Upper lobe of left lung (tissue), 4 donors: Measurements from ENCODE around the gene PPP1R26.
"Not testable (repeated sequence)": the region's sequence is repeated elsewhere in the genome, so short reads cannot be mapped to it uniquely, and the experiment has no call there.

Source experiments
- EP300 ChIP-seq, 4 donors: sonication (generic); formaldehyde crosslinking; IDR thresholded peaks; one replicate each; pipeline ENCODE4 v1.5.1; 2017; ENCODE audit warnings: antibody characterized with exemption in 4 of 4, control low read depth in 2 of 4
- POLR2AphosphoS5 ChIP-seq, 2 donors: sonication (generic); formaldehyde crosslinking; IDR thresholded peaks; one replicate each; pipeline ENCODE4 v1.5.1; 2017; ENCODE audit warnings: antibody characterized with exemption in 2 of 2
- TF ChIP-seq, protein P1 (sequence below), 6 experiments: fragments of 450-650 bp in 4 of 6; fragments of 200-600 bp in 2 of 6; sonication (generic) in 2 of 6; IDR thresholded peaks; one replicate each; pipeline ENCODE4 v1.5.1; 2016 to 2019; ENCODE audit warnings: antibody characterized with exemption in 6 of 6

DNA sequence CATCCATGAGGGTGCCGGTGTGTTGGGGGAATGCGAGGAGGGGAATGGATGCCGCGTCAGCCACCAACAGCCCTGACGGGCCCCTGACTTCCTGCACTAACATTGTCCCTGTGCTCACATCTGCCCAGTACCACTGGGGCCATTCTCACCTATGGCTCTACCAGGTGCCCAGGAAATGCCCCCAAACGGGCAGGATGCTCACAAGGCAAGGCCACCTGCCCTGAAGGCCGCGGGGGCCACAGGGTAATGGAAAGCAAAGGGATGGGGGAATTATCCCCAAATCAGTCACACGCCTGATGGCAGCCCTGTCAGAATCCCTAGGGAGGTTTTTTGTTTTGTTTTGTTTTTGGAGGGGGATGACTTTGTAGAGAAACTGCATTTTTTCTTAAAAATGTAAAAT lies 34.3 kb downstream of the PPP1R26 start:
- TF ChIP-seq, protein P1, sequence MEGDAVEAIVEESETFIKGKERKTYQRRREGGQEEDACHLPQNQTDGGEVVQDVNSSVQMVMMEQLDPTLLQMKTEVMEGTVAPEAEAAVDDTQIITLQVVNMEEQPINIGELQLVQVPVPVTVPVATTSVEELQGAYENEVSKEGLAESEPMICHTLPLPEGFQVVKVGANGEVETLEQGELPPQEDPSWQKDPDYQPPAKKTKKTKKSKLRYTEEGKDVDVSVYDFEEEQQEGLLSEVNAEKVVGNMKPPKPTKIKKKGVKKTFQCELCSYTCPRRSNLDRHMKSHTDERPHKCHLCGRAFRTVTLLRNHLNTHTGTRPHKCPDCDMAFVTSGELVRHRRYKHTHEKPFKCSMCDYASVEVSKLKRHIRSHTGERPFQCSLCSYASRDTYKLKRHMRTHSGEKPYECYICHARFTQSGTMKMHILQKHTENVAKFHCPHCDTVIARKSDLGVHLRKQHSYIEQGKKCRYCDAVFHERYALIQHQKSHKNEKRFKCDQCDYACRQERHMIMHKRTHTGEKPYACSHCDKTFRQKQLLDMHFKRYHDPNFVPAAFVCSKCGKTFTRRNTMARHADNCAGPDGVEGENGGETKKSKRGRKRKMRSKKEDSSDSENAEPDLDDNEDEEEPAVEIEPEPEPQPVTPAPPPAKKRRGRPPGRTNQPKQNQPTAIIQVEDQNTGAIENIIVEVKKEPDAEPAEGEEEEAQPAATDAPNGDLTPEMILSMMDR (IDR thresholded peaks at IDR 0.05): not testable (repeated sequence)
- not testable (repeated sequence) for TF ChIP-seq EP300, POLR2AphosphoS5 (IDR thresholded peaks at IDR 0.05)
